ENCODE data around the gene NRDE2. TPM values are rescaled to one million over a fixed set of nuclear protein-coding genes. Genes with fewer than 3 reads are reported as not detected.

Gene NRDE2
- polyA plus RNA-seq, 1 donor from 2014 or later: 9.5 TPM

DNA sequence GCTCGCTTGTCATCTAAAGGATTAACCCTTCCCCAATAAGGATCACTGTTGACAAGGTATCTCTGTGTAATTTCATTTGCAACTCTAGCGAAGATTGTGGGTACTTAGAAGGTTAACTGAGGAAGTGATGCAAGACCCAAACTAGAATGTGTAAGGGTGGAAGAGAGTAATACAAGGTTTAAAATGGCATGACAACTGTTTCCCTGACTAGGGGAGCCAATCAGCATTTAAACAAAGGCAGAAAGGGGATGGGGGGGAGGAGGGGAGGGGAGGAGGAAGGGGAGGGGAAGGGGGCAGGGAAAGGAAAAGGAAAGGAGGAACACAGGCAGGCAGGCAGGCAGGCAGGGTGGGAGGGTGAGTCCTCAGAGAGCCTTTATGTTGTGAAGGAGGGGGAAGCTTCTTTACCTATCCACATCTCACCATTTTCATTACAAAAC, 31.1 kb downstream of the NRDE2 start:
- Histone ChIP-seq H3K9me3 (ENCODE audit: low read length) (no peaks in the 10 kb centered on the region), H3K4me2 (ENCODE audit: low read length) (no peak overlapping the region), H3K27me3 (ENCODE audit: insufficient read depth, low read depth, low read length) (no peaks in the 10 kb centered on the region), H3K79me2 (replicated peaks; ENCODE audit: insufficient read depth, low read length) (no peaks in the 10 kb centered on the region), H3K4me3 (ENCODE audit: low read length) (no peak overlapping the region), H2AFZ (ENCODE audit: low read depth, low read length) (no peak overlapping the region), H4K20me1 (ENCODE audit: insufficient read depth) (no peaks in the 10 kb centered on the region), H3F3A (ENCODE audit: insufficient read depth, low read length, poor library complexity, severe bottlenecking) (no peaks in the 10 kb centered on the region), H3K9me2 (ENCODE audit: insufficient read depth, low read length) (no peaks in the 10 kb centered on the region), H3K9ac (ENCODE audit: low read length) (no peak overlapping the region), H3K27ac (ENCODE audit: low read length) (no peak overlapping the region), H3K36me3 (ENCODE audit: insufficient read depth, low read length) (no peaks in the 10 kb centered on the region)
- TF ChIP-seq EZH2 (IDR thresholded peaks at IDR 0.05; ENCODE audit: borderline replicate concordance, insufficient read depth, low read length, poor library complexity, severe bottlenecking): no peak
- TF ChIP-seq TAF1 (IDR thresholded peaks at IDR 0.05; ENCODE audit: low read depth): no peak
- no peak for TF ChIP-seq EP300 (conservative IDR thresholded peaks at IDR 0.05; ENCODE audit: poor library complexity, severe bottlenecking)
- TF ChIP-seq SMC3 (conservative IDR thresholded peaks at IDR 0.05; ENCODE audit: poor library complexity): no peak

DNA sequence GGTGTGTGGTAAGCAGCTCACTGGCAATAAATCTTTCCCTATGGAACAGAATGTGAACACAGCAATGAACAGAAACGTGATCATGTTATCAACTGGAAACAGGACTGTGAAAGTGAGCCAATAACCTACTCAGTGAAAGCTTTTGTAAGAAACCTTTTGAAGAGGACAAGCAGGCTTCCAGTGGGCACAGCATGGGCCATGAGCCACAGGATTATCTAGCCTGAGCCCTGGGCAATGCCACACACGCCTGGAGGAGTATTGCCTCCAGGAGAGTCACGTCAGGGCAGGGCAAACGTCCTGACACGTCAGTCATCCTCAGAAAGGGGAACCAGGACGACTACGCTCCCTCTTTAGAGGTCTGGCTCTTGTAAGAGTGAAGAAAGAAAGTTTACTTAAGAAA, 32.3 kb downstream of the NRDE2 start:
- no peak overlapping the region for H3K9ac ChIP-seq (ENCODE audit: low read length)
- no peak overlapping the region for H3K27ac ChIP-seq (ENCODE audit: low read length)
- H3K4me2 ChIP-seq (ENCODE audit: low read length): no peak overlapping the region
- no peaks in the 10 kb centered on the region for H3K79me2 ChIP-seq (replicated peaks; ENCODE audit: insufficient read depth, low read length)
- H2AFZ ChIP-seq (ENCODE audit: low read depth, low read length): no peak overlapping the region
- no peak overlapping the region for H3K4me3 ChIP-seq (ENCODE audit: low read length)
- H3K9me2 ChIP-seq (ENCODE audit: insufficient read depth, low read length): no peaks in the 10 kb centered on the region
- H3K9me3 ChIP-seq (ENCODE audit: low read length): no peaks in the 10 kb centered on the region
- H3F3A ChIP-seq (ENCODE audit: insufficient read depth, low read length, poor library complexity, severe bottlenecking): no peaks in the 10 kb centered on the region
- H3K36me3 ChIP-seq (ENCODE audit: insufficient read depth, low read length): peaks cover under 1% of the 10 kb centered on the region
- TF ChIP-seq RAD21 (conservative IDR thresholded peaks at IDR 0.05) (no peak), TAF1 (IDR thresholded peaks at IDR 0.05; ENCODE audit: low read depth) (no peak), SMC3 (conservative IDR thresholded peaks at IDR 0.05; ENCODE audit: poor library complexity) (no peak), POLR2AphosphoS5 (IDR thresholded peaks at IDR 0.05) (no peak), MXI1 (conservative IDR thresholded peaks at IDR 0.05; ENCODE audit: poor library complexity, severe bottlenecking) (no peak), EZH2 (IDR thresholded peaks at IDR 0.05; ENCODE audit: borderline replicate concordance, insufficient read depth, low read length, poor library complexity, severe bottlenecking) (no peak), EP300 (conservative IDR thresholded peaks at IDR 0.05; ENCODE audit: poor library complexity, severe bottlenecking) (no peak)
- TF ChIP-seq, protein P1, sequence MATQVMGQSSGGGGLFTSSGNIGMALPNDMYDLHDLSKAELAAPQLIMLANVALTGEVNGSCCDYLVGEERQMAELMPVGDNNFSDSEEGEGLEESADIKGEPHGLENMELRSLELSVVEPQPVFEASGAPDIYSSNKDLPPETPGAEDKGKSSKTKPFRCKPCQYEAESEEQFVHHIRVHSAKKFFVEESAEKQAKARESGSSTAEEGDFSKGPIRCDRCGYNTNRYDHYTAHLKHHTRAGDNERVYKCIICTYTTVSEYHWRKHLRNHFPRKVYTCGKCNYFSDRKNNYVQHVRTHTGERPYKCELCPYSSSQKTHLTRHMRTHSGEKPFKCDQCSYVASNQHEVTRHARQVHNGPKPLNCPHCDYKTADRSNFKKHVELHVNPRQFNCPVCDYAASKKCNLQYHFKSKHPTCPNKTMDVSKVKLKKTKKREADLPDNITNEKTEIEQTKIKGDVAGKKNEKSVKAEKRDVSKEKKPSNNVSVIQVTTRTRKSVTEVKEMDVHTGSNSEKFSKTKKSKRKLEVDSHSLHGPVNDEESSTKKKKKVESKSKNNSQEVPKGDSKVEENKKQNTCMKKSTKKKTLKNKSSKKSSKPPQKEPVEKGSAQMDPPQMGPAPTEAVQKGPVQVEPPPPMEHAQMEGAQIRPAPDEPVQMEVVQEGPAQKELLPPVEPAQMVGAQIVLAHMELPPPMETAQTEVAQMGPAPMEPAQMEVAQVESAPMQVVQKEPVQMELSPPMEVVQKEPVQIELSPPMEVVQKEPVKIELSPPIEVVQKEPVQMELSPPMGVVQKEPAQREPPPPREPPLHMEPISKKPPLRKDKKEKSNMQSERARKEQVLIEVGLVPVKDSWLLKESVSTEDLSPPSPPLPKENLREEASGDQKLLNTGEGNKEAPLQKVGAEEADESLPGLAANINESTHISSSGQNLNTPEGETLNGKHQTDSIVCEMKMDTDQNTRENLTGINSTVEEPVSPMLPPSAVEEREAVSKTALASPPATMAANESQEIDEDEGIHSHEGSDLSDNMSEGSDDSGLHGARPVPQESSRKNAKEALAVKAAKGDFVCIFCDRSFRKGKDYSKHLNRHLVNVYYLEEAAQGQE (IDR thresholded peaks at IDR 0.05; ENCODE audit: borderline replicate concordance): no peak
- TF ChIP-seq, protein P2, sequence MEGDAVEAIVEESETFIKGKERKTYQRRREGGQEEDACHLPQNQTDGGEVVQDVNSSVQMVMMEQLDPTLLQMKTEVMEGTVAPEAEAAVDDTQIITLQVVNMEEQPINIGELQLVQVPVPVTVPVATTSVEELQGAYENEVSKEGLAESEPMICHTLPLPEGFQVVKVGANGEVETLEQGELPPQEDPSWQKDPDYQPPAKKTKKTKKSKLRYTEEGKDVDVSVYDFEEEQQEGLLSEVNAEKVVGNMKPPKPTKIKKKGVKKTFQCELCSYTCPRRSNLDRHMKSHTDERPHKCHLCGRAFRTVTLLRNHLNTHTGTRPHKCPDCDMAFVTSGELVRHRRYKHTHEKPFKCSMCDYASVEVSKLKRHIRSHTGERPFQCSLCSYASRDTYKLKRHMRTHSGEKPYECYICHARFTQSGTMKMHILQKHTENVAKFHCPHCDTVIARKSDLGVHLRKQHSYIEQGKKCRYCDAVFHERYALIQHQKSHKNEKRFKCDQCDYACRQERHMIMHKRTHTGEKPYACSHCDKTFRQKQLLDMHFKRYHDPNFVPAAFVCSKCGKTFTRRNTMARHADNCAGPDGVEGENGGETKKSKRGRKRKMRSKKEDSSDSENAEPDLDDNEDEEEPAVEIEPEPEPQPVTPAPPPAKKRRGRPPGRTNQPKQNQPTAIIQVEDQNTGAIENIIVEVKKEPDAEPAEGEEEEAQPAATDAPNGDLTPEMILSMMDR (IDR thresholded peaks at IDR 0.05; ENCODE audit: poor library complexity, severe bottlenecking): no peak
- no peaks in the 10 kb centered on the region for H3K27me3 ChIP-seq (ENCODE audit: insufficient read depth, low read depth, low read length)
- H4K20me1 ChIP-seq (ENCODE audit: insufficient read depth): no peaks in the 10 kb centered on the region

Measured in neural cell (in vitro differentiated cells).